Renal pelvis (tissue), 4 donors: Measurements from ENCODE around the gene SSC5D. TPM values are rescaled to one million over a fixed set of nuclear protein-coding genes. Genes with fewer than 3 reads are reported as not detected.

Experiments
- DNase-seq: peaks from one replicate; pipeline ENCODE4 v3.0.0-alpha.2; 2013
- polyA plus RNA-seq, 3 donors: library from polyadenylated mRNA; unstranded; fragments of 120-200 nt; gene quantifications; one replicate each; pipeline ENCODE4 v1.2.1, GENCODE V29; 2013; ENCODE audit not compliant: insufficient read length in 3 of 3

SSC5D gene
- polyA plus RNA-seq, 3 donors: 1.6 to 4.1 (median 2.1) TPM

- no peak for DNase-seq
Observed at GRCh38 chr19:55536951-55537740, 48.9 kb downstream of the SSC5D start, which contains the start of gene SBK2. TSS of gene SBK2 (minus strand) at chr19:55537133. CDS start at chr19:55536294, 839 bp downstream.

DNA sequence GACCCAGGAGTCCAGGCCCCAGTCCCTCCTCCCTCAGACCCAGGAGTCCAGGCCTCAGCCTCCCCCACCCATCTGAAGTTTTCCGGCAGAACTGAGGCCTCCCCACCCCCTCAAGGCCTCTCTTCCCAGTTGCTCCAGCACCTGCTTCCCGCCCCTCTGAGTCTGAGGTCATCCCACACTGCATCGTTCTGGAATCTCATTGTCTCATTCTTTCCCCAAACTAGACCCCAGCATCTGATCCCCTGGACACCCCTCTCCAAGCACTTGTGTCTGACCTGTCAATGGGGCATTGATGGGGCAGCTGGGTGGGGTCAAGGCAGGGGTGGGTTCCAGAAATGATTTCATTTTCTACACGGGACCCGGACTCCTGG lies 49.5 kb downstream of the SSC5D start:
- DNase-seq: no peak

GRCh38 chr19:55538132-55538531 lies 49.9 kb downstream of the SSC5D start:
- DNase-seq: no peak

DNA sequence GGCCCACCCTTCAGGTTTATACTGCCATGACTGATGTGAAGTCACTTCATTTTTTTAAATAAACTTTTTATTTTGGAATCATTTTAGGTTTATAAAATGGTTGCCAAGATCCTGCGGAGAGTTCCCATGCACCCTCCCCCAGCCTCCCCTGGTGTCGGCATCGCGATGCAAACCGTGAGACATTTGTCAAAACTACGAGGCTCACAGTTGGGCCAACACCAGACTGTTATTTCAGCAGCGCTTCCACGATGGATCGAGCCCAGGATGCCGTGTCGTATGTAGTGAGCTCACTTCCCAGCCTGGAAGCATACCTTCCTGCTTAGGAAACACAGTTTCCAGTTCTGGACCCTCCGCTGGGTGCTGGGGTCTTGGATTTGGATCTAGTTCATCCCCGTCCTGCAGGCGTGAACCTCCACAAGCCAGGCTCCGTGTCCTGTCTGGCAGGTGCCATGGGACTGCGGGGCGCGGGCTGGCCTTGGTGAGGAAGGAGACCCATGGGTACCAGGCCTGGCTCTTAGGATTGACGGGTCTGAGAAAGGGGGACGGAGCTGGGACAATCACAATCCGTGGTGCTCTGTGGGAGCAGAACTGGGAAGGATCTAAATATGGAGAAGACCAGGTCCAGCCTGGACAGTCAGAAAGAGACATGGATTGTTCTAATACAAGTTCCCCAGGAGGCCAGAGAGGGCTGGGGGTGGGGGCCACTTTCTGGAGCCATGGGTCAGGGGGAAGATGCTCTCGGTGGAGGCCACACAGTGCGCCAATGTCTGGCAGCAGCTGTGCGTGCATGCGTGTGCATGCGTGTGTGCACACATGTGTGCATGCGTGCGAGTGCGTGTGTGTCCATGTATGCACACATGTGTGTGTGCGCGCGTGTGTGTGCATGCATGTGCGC lies 51.1 kb downstream of the SSC5D start:
- DNase-seq: no peak

DNA sequence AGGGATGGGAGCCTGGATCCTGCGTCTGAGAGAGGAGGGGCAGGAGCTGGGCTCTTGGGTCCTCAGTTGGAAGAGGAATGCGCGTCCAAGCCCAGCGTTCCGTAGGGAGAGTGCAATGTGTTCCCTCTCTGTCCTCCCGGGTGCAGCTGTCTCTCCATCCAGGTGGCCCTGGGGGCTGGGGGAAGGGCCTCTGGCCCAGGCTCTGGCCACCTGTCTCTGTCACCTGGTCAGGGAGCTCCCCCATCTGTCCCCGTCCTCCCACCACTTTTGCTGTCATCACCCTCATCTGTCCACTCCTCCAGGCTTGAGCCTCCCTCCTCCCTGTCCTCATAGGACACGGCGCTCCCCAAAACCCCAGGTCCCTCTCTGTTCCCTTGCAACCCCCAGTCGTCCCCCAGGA lies 52.4 kb downstream of the SSC5D start:
- no peak for DNase-seq

GRCh38 chr19:55541091-55541490 lies 52.9 kb downstream of the SSC5D start:
- DNase-seq: no peak

DNA sequence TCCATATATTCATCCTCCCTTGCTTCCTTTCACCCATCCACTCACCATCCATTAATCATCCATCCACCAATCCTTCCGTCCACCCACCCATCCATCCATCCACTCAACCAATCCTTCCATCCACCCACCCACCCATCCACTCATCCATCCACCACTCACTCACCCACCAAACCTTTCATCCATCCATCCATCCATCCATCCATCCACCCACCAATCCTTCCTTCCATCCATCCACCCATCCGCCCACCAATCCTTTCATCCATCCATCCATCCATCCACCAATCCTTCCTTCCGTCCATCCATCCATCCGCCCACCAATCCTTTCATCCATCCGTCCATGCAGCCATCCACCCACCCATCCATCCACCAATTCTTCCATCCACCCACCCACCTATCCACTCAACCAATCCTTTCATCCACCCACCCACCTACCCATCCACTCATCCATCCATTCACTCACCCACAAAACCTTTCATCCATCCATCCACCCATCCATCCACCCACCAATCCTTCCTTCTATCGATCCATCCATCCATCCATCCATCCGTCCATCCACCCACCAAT lies 54.1 kb downstream of the SSC5D start:
- no peak for DNase-seq

DNA sequence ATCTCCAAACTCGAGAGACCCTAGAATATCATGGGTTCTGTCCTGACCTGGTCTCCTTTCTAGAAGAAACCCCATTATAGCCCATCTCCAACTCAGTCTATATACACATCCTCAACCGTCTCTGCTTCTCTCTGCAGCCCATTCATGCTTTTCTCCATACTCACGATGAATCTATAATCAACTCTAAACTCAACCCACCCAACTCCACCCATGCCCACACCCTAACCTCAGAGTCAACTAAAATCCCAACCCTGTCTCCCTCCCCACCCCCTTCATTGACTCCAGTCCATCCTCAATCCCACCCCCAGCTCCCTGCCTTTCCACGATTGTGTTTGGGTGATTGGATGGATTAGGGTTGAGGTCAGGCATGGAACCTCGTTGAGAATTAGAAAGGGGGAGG lies 55.3 kb downstream of the SSC5D start:
- no peak for DNase-seq

DNA sequence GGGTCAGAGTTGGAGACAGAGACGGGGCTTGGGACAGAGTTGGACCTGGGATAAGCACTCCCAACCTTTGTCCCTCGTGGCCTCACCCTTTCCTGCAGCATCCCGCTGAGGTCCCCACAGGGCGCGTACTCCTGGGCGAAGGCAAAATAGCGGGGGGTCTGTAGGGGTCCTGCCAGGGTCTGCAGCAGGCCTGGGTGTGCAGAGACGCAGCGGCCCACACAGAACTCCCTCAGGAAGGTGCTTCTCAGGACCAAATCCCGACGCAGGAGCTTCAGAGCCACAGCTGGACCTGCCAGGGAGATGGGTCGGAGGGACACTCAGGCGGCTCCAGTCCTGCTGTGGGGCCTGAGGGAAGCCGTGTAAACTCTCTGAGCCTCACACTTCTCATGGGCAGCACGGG lies 55.8 kb downstream of the SSC5D start:
- no peak for DNase-seq

DNA sequence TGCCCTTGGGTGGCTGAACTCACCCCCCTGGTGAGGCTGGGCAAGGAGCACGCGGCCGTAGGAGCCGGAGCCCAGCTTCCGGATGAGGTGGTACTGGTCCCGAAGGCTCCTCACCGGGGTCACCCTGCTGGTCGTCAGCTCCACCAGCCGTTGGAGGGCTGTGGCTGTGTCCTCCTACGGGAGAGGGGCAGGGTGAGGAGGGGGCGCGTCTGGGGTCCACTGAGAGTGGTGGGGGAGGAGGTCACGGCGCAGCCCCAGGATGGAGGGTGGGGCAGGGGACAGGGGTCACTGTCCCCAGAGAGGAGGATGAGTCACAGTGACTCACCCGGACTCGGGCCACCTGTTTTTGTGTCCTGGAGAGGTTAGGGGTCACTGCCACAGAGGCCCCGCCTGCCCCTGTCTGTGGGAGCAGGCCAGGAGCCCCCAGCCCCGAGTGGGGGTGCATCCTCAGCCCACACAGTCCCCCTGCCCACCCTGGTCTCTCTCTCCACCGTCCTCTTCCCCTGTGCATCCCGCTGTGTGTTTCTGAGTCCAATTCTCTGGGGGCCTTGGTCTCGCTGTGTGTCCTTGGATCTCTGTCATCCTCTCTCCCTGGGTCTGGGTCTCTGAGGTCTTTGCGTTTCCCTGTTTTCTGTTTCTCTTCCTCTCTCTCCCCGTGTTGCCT lies 56.7 kb downstream of the SSC5D start:
- DNase-seq: no peak

DNA sequence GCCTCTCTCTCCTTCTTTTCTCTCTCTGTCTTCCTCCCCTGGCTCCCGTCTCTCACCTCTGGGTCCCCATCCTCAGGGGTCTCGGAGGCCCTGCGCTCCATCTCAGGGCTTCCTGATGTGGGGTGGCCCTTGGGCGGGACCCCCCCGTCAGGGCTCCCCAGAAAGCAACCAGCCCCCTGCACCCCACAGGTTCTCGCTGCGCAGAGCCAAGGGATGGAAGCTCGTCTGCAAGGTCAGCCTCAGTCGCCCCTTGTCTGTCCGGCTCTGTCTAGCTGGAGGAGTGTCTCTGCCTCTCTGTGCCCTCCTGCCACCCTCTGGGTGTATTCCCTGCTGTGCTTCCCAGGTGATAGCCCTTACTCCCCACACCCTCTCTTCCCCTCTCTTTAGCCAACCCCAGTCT lies 57.2 kb downstream of the SSC5D start, which contains the start of gene SBK3:
SBK3 (minus strand) TSS at position 101 of the 400 bp plus-strand sequence; CDS start at position 101, 0 bp downstream.
- DNase-seq: no peak

- no peak for DNase-seq
Observed at GRCh38 chr19:55546011-55546410, 57.8 kb downstream of the SSC5D start.

GRCh38 chr19:55546822-55547614 lies 58.8 kb downstream of the SSC5D start:
- DNase-seq: no peak

DNA sequence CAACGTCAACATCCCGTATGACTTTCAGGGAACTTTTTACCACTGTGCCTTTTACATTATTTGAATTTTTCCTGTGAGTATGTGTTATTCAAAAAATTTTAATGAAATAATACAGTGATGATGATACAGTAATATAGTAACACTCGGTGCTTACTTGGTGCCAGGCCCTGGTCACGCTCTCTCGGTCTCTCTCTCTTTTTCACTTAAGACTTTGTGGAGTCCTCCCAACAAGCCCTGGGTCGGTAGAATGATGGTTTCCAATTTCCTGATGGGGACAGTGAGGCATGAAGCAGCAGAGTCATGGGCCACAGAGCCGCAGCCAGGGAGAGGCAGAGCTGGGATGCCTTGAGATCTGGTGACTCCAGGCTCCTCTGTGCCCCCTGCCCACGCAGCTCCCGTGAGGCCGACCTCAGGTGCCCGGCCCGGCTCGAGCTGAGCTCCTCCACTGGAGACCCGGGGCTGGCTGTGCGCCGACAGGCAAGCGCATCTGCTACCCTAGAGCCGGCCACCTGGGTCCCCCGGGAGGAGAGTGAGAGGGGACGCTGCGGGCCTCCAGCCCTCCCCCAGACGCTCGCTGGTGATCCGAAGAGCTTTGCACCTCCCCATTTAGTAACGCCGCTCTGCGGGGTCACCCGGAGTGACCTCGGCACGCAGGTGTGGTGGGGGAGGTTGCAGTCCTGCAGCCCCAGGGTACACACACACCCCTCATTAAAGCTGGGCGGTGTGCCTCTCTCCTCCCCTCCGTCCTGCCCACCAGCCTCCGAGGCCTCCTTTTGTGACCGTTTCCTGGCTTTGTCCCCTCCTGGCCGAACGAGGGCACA lies 61.5 kb downstream of the SSC5D start:
- peak; percentile 93 for DNase-seq

- DNase-seq: no peak
Observed at GRCh38 chr19:55550321-55550650, 62.0 kb downstream of the SSC5D start.

GRCh38 chr19:55552206-55552605 lies 64.0 kb downstream of the SSC5D start:
- no peak for DNase-seq

DNA sequence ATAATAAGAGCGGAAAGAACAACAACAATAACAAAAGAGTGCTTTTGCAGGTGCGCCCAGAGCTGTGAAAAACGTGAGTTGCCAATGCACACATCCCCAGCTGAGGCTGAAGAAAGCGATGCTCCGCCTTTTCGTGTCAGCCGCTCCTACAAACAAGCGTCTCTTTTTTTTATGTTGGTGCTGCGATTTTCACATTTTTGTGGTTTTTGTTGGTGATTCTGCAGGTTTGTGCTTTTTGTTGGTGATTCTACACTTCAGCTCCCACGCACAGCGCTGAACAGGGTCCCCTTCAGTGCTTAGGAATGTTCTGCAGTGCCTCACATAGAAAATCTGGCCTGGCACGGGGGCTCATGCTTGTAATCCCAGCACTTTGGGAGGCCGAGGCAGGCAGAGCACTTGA lies 64.4 kb downstream of the SSC5D start:
- no peak for DNase-seq

DNA sequence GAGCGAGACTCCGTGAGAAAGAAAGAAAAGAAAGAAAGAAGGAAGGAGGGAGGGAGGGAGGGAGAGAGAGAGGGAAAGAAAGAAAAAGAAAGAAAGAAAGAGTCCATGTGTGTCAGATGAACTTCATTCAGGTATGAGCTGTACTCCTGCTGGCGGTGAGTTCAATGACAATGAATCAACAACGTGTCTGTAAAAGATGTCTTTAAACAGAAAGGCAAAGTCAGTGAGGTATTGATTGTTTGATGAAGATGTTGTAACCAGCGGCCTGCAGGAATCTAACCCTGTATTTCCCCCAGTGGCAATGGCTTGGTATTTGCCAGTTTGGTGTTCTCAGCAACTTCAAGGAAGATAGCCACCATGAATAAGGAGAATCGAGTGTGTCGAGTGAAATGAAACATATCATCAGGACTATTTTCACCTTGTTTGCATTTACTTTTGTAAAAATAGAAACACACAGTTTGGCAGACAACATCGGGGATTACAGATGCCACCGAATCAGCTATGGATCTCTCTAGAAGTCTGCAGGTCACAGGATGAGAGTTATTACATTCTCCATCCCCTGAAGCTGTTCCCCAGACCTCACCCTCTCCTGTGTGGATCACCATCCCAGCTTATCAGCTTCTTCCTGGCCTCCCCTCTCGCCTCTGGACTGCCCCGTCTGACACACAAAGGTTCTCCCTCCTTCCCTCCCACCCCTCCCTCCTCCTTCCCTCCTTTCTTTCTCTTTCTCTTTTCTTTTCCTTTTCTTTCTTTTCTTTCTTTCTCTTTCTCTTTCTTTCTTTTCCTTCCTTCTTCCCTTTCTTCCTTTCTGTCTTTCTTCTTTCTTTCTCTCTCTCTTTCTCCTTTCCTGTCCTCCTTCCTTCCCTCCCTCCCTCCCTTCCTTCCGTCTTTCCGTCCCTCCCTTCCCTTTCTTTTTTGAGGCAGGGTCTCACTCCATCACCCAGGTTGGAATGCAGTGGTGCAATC lies 65.3 kb downstream of the SSC5D start:
- DNase-seq: no peak

DNA sequence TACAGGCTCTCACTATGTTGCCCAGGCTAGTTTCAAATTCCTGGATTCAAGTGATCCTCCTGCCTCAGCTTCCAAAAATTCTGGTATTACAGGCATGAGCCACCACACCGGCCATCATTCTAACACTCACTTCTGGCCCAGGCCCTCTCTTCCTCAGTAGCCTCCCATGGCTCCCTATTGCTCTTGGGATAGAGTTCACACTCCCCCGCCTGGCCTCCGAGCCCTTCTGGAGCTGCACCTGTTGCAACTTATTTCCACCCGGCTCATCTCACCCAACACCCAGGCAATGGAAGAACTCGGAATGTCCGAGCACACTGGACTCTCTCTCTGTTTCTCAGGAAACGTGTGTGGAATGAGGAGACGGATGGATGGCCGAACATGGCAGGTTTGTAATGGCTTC lies 66.1 kb downstream of the SSC5D start:
- no peak for DNase-seq
